ENCODE results near the gene DNAJC5G.
A peak's percentile ranks its signal among the peaks of the same experiment; 100 is the strongest.
"Not testable (repeated sequence)": the region's sequence is repeated elsewhere in the genome, so short reads cannot be mapped to it uniquely, and the experiment has no call there.

DNAJC5G gene

DNA sequence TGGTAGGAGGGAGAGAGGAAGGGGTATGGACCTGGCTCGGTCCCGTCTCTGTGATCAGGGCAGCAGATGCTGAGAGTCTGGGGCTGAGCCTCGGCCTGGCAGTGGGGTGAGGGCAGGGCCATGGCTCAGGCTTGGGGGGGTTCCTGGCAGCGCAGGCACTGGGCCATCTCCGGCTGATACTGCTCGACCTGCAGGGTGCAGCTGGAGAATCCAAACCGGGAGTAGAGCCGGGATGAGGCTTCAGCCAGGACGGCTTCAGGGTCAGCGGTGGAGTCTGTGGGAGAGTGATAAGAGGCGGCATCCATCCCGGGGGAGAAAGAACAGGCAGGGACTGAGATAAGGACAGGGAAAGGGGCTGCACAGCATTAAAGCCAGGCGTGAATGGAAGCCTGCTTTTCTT lies 20.0 kb upstream of the DNAJC5G start:
- peak; percentile 29 for DNase-seq (ENCODE audit: low spot score)

DNA sequence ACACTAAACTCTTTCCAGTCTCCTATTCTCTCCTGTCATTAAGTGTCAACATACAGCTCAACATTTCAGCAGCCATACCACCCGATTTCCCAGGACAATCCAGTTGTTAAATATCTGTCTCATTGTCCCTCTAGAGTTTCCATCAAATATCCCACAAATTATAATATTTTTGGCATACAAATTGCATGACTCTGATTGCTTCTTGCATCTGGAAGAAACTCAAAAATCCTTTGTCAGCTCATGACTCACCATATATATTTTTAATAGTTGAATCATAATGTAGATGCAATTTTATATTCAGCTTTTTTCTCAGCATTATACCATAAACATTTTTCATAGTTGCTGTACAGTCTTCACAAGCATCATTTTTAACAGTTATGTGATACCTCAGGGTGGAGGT lies 19.6 kb upstream of the DNAJC5G start:
- peak; percentile 69 for DNase-seq (ENCODE audit: low spot score)

DNA sequence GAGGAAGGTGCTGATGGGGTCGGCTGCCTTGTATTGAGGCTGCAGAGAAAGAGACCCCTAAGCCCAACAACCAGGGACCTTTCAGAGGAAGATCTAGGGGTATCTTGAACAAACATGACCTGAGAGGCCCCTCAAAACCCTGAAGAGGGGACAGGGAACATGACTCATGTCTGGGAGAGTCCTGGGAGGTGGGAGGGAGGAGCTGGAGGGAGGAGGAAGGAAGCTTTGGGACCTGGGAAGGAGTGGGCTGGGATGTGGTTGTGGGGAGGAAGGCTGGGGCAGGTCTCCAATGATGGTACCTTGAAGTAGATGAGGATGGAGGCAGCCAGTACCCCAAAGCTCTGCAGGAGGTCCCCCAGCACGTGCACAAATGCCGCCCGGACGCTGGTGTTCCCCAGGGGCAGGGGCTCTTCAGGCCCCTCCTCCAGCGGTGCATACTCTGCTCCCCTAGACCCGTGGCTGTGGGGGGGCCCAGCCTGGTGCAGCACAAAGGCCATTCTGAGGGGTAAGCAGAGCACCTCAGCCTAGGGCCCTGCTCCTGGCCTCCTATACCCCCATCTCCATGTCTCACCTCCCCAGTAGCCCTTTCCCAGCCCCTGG lies 18.3 kb upstream of the DNAJC5G start:
- DNase-seq (ENCODE audit: low spot score) = no peak

DNA sequence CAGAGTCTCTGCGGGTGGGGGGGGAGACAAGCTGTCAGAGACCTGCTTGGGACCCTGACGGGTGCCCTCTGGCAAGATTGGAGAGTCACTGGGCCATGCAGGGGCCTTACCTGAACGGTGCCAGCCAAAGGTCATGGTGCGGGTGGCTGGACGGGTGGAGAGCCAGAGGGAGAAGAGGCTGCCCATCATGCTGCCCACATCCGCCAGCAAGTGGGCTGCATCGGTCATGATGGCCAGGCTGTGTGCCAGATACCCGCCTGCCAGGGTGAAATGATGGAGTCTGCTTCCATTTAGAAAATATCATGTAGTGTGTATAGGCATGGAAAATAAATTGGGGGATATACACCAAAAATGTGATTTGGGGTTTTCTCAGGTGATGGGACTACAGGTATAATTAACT lies 17.2 kb upstream of the DNAJC5G start:
- no peak for DNase-seq (ENCODE audit: low spot score)

DNA sequence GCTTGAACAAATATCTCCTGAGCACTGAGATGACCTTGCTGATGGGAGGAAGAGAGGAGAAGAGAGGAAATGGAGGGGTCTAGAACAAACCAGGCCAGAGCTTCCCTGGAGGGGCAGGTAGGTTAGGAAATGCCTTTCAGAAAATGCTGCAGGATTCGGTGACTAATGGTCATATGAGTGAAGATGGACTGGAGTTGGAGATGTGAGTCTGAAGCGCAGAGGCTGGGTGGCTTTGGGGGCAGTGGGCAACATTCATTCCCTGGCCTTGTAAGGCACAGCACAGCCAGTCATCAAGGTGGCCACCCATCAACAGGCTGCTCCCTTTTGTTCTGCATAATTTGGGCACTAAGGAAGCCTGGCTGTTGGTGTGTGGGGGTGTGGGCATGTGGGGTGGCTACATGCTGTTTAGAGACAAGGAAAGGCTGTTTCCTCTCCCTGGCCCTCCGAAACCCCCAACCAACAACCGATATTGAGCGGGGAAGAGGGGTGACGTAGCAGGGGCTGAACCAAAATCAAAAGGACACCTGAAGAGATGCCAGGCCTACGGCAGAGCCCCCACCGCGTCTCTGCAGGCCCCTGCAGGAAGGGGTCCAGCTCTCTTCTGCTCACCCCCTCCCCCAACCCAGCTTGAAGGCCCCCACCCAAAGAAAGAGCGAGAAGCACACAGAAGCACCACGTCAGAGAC lies 13.8 kb upstream of the DNAJC5G start:
- no peak for DNase-seq (ENCODE audit: low spot score)

DNA sequence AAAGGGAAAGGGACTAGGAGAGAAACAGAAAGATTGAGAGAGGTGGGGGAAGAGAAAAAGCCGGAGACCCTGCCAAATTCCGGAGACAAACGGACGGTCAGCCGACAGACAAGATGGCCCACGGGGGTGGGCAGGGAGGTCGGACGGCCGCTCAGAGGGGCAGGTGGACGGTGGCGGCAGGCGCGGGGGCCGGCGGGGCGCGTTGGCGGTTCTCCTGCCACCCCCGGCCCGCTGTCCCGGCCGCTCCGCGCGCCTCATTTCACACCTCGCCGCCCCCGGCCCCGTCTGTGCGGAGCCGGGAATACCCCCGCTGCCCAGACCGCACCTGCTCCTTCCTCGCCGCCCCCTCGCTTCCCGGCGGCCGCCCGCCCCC lies 13.3 kb upstream of the DNAJC5G start:
- no peak for DNase-seq (ENCODE audit: low spot score)

DNA sequence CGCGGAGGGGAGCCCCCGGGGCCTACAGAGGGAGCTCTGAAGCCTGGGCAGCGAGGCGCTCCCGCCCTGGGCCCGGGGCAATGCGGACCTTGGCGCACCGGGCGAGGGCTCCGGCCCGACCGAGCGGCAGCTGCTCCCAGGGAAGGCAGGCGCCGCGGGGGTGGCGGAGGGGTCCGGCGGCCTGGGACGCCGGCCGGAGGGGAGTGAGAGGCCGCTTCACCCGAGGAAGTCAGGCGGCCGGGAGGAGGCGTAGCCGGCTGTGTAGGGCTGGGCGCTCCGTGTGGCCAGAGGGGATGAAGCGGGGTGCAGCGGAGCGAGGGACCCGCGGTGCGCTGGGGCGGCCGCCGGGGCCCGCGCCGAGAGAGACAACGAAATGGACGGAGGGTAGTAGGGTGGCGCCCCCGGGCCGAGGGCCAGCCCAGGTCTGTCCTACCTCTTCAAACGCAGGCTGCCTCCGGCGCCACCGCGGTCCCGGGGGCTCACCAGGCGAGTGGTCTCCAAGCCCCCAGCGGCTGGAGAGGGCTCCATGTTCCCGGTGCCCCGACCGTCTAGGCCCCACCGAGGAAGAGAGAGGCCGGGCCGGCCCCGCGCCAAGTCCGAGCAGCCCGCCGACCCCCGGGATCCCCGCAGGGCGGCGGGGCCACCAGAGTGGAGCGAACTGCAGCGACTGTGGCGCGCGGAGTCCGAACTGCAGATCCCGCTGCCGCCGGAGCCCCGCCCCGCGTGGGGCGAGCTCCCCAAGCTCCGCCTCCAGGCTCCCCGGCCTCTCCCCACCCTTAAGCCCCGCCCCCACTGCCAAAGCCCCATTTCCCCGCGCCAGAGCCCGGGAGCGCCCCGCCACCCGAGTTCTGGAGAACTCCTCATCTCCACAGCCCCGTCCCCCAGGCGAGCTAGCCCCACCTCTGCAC lies 12.6 kb upstream of the DNAJC5G start, which contains the start of gene SLC30A3:
SLC30A3 (minus strand) TSS at position 669 of the 908 bp plus-strand sequence; CDS start at position 528, 141 bp downstream.
- peak; percentile 92 for DNase-seq (ENCODE audit: low spot score)

DNA sequence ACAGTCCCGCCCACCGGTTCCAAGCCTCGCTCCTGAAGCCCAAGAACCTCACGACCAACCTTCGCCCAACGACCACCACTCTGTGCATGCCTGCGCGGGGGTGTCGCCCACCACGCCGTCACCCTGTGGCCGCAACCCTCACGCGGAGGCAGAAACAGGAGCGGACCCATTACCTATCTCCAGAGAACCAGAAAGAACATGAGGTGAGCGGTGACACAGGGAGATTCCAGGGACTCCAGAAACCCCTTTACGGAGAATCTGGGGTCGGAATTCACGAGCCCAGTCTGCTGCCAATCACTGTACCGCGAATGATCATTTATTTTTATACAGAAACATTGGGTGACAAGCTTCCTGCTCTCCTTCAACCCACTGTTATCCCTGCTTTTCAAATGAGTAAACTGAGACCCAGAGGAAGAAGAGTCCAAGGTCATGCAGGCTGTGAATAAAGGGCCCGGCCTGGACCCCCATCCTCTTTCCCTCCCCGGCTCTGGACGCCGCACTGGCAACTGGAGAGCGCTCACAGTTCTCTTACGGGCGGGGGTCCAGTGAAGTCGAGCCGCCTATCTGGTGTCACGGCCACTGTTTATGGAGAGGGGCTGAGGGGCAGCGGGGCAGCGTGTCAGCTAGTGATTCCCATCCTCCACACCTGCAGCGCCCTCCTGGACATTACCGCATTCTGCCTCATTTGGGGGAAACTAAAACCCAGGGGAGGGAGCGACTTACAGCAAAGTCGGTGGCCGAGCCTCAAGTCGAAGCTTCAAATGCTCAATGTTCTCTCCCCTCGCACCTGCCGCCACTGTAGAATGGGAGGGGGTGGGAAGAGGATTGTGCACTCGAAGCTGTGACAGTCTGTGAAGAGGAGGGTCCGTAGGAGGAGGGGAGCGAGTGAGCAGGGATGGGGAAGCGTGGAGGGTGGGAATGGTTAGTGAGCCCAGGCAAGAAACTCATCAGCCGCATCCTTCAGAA lies 11.7 kb upstream of the DNAJC5G start:
- DNase-seq (ENCODE audit: low spot score) = no peak

DNA sequence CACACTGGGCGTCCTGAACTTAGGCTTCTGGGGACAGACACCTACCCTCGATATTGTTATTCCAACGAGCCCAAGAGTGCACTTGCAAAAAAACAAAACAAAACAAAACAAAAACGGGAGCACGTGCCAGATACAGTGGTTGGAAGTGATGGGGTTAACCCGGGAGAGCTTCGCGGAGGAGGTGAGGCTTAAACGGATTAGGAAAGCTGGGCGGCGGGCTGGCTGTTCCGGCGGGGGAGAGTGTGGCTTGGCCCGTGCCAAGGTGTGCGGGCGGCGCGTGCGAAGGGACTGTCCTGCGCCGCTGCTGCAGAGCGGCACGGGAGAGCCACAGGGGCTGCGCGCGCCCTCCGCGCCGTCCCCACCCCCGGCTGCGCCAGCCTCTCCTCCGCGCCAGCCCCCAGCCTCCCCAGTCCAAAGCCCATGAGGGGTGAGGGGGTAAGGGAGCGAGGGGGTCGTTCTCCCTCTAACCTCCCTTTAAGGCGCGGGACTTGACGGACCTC lies 10.9 kb upstream of the DNAJC5G start:
- no peak for DNase-seq (ENCODE audit: low spot score)

DNA sequence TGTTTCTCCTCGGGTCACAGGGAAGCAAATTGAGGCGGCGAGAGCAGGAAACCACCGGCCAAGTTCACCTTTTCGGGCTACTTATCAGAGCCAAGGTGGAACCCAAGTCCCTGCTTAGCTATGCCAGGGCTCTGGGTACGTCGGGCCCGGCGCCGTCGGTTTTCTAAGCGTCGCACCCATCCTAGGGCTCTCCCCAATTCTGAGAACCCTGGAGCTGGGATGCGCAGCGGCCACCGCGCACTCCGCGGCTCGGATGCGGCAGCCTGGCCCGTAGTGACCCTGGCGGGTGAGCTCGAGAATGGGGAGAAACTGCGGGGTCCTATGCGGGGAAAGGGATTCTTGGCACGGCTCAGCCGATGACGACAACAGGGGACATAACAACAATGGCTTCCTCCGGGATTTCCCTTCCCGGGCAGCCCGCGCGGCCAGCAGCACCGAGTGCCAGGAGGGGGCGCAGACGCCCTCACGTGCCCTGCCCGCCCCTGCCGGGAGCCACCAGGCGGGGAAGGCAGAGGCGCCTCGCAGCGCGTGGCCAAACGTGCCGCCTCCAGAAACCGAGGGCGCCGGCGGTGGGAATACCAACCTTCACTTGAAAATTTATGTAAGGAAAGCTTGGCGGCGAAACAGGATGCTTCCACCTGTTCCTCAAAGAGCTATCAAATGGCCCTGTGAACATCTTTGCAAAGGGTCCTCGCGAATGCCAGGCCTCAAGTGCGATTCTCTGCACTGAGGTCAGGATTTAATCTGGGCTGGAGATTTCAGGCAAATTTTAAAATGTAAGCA lies 10.3 kb upstream of the DNAJC5G start:
- peak; percentile 74 for DNase-seq (ENCODE audit: low spot score)

DNA sequence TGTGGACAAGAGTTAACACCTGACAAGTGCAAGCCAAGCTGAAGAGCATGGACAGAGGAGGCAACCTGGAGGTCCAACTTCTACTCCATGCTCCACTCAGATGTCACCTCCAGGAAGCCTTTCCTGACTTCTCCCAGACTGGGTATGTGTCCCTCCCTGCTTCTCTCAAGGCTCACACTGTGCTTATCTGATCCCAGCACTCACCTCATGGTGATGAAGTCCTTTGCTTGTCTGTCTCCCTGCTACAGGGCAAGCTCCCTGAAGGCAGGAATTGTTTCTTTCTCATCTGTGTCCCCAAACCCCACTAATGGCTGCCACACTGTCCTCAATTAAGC lies 9.7 kb upstream of the DNAJC5G start:
- no peak for DNase-seq (ENCODE audit: low spot score)

DNA sequence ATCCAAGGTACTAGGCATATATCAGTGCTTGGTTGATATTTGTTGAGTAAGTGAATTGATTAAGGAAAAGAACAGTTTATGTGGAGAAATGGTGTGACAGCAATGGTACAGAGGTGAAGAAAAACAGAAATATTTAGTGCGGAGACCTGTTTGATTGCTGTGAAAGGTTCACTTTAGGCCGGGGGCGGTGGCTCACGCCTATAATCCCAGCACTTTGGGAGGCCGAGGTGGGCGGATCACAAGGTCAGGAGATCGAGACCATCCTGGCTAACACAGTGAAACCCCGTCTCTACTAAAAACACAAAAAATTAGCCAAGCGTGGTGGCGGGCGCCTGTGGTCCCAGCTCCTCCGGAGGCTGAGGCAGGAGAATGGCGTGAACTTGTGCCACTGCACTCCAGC lies 6.9 kb upstream of the DNAJC5G start:
- DNase-seq (ENCODE audit: low spot score) = not testable (repeated sequence)

DNA sequence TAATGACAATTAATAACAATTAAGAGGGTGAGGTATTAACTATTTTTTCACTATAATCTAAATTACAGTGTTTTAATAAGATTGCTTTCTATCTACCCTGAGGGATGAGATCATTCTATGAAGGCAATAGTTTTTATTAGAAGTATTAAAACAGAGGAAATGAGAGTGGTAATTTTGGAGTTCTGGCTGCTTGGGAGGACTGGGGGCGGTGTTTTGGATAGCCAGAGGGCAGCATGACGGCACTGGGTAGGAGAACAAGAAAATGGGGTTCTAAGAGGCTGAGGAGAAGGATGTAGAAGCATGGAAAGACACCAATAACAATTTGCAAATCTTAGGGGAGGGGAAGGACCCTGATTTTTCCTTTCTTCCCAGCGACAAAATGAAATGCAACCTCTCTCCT lies 5.1 kb upstream of the DNAJC5G start:
- no peak for DNase-seq (ENCODE audit: low spot score)

DNA sequence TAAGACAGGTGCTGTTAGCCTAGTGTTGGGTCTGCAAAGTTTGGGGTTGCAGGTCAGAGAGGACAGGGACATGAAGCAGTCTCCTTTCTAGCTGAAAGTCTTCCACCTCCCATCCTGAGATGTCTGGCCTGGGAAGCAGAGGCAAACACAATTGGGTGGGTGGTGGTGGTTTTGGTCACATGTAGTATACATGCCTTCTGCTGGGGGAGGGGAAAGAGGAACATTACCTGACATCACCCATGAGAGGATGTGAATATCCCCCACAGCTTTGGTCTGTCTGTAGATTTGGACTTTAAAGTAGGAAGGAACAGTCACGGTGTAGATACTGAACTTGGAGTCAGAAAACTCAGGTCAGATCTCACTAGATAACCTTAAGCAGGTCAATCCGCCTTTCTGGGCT lies 4.6 kb upstream of the DNAJC5G start:
- DNase-seq (ENCODE audit: low spot score) = no peak

DNA sequence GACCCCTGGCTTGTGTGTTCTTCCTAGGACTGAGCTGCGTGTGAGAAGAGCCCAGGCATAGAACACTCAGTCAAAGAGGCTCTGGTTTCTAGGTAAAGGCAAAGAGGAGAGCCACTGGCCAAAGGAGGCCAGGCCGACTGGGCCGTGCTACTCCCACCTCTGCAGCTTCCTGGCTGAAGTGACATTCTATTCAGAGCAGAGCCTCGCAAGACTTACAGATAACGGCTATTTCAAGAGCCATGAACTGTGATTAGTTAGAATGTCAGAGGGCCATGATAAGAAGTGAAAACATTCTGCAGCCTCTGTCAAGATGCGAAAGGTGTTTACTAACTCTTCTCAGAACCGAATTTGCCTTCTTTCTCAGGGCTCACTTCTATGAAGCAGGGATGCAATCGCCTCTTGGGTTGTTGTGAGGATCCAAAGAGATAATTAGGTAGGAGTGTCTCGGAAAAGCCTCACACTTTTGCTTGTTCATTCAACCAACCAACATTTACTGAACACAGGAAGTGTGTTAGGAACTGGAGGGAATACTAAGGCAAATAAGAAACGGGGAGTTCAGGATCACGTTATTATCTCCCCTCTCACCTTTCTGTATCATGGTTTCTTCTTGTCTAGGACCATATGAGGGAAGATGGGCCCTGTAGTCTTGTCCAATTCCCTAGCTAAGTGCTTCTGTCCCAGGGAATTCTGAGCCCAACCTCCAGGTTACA lies 3.4 kb upstream of the DNAJC5G start:
- DNase-seq (ENCODE audit: low spot score) = no peak

DNA sequence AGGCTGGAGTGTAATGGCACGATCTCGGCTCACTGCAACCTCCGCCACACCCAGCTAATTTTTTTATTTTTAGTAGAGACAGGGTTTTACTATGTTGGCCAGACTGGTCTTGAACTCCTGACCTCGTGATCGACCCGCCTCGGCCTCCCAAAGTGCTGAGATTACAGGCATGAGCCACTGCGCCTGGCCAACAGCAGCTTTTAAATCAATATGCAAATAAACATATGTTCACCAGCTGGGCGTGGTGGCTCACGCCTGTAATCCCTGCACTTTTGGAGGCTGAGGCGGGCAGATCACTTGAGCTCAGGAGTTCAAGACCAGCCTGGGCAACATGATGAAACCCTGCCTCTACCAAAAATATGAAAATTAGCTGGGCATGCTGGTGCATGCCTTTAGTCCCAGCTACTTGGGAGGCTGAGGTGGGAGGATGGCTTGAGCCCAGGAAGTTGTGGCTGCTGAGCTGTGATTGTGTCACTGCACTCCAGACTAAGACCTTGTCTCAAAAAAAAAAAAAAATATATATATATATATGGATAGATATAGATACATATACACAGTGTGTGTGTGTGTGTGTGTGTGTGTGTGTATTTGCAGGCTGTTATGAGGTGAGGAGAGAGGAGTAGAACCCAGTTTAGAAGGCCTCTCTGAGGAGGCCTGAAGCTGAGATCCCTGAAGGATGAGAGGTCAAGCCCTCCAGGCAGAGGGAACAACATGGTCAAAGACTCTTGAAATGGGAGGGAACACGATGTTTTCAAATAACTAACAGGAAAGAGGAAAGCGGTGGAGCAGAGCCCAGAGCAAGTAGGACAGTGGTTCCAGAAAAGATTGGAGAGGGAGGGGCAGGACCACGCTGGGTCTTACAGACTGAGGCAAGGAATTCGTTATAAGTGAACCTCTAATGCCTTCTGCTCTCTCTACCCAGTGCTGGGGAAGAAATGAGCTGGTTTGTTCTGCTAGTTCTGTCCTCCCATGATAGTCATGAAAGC lies 2.4 kb upstream of the DNAJC5G start:
- not testable (repeated sequence) for DNase-seq (ENCODE audit: low spot score)

DNA sequence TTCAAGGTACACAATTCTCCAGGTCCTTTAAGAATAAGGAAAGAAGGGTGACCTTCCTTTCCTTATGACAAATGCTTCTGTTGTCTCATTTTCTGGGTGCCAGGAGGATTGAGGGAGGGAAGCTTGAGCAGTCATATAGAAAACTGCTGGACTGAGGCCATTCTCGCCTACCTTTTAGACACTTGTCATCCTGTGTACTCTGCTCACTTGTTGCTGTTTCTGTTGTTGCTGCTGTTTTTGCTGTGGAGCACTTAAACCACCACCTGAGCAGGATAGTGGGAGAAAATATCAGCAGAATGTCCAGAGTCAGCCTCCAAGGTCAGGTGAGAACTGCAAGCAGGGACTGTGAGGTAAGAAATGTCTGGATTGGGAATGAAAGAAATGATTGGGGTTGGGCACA lies 2.8 kb downstream of the DNAJC5G start:
- no peak for DNase-seq (ENCODE audit: low spot score)

DNA sequence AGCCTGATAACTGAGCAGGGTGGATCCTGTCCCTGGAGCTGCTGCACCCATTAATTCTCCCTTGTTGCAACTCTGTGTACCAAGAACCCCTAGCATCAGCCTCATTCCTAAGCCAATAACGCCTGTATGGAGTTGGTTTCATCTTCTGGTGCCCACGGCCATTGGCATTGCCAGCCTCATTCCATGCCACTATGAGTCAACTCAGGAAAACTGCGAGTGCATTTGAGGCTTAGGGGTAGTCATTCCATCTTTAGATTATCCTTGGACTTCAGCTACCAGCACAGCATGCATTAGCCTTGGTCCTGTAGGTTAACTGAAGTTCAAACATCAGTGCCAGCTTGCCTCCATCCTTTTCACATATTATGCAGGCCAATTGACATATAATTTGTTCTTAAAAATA lies 5.6 kb downstream of the DNAJC5G start:
- DNase-seq (ENCODE audit: low spot score) = no peak

DNA sequence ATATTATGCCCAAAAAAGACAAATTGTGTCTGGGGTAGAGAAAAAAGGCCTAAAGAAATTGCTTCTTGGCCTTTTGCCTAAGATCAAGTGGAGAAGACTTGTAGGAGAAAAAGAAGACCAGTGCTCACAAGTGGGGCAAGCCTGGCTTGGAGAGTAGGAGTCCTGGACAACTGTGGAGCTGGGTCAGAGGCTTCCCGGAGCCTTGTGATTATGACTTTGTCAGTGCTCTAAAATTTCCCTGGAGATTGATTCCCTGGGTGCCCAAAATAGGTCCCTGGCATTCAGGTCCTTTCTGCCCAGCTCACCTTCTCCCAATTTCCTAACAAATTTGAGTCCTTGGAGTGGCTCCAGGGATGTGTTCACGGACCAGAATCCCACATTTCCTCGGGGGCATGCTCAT lies 6.2 kb downstream of the DNAJC5G start:
- DNase-seq (ENCODE audit: low spot score) = no peak

Data from GM03348 (cell line).